NCI-H69 (cell line): ENCODE data around the gene RXRG.
A peak's percentile ranks its signal among the peaks of the same experiment; 100 is the strongest.

Experiments used
- DNase-seq: peaks from one replicate; lab custom pipeline; 2025; lab: John Stamatoyannopoulos, UW

Gene RXRG

DNA sequence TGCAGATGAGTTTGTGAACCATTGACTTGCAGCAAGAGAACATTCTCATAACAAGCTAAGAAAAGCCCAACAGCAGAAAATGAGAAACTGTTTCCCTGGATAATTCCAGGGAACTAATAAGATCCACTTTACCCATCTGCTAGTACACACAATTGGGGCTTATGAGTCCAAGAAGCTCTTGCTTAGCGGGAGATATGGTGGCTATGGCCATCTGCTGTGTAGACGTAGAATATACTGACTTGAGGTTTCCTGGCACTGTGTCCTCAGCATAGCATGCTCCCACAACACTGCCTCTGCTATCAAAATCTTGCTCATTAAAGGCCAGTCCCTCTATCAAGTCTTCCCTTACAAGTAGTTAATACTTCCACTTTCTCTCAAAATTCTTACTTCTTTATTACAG lies 6.8 kb upstream of the RXRG start:
- DNase-seq = peak; percentile 11

DNA sequence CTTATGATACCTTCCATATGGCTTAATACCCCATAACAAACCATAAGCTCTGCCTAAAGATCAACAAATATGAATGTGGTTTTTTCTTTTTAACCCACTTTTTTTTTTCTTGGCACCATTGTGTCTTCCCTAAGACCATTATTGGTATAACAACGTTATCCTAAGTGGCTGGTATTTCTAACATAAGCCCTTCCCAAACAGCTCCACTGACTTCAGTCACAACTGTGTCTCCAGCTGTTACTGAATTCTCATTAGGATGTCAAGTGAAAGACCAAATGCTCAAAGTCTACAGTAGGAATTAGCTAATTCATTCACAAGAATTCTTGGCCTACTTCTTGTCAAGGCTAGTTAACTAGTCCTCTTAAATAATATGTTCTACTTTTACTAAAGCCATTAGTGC lies 4.2 kb upstream of the RXRG start:
- DNase-seq = no peak

DNA sequence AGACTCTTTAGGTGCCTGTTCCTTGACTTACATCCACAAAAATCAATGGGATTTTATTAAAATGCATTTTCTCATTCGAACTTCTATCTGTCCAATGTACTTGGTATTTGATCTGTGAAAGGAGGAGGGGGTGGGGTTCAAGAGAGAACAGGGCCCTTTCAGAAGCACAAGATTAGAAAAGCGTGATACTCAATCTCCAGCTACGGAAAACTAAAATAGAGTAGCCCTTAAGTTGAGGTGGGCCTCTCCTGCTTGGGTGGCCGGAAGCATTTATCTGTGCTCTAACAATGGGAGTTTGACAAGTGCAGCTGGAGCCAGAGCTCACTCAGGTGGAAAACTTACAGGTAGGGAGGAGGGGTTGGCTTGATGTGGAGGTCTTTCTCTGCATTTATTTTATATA lies 462 bp upstream of the RXRG start:
- DNase-seq = peak; percentile 60

DNA sequence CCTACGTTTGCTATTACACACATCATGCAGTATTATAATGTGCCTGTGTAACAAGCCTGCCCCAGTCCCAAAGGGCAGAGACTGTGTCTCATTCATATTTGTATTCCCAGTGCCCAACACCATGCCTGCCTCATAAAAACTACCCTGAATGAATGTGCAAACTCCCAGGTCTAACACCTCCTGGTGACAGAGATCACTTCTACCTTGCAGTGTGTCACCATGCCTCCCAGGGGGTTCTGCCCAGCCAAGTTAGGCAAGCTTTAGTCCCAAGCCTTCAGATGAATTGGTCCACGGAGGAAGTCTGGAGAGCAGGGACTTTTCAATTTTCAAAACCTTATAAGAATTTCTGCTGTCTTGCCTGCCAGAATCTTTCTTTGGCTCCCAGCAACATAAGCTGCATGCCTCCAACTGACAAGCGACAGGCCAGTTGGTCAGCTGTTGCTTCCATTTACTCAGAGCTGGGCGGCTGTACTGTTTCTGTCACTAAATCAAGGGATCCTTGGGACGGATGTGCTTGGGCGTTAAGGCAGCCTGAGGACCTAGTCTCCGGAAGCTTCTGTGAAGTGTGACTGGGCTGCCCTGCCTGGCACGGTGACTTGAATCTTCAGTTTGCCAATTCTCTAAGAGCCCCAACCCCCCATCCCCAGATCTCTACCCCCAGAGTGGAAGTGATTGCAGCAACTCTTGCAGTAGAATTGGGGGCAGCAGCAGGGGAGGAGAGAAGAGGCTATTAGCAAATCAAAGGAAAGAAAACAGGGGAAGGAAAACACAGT lies 1.2 kb downstream of the RXRG start:
- DNase-seq = peak; percentile 78

DNA sequence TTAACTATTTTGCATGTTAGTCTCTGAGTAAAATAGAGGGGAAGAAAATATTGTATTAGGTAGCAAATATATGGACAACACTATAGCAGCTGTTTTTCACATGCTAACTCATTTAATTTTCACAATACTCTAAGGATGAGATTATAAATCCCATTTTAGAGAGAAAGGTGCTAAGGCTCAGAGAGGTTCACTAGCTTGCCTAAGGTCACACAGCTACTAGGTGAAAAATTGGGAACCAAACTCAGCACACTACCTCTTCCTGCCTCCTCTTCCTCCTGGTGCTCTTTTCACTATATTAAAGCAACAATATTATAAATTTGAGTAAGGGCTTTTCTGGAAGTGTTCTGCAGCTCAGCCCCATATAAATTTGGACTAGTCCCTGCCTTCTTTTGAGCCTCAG lies 2.3 kb downstream of the RXRG start:
- no peak for DNase-seq

DNA sequence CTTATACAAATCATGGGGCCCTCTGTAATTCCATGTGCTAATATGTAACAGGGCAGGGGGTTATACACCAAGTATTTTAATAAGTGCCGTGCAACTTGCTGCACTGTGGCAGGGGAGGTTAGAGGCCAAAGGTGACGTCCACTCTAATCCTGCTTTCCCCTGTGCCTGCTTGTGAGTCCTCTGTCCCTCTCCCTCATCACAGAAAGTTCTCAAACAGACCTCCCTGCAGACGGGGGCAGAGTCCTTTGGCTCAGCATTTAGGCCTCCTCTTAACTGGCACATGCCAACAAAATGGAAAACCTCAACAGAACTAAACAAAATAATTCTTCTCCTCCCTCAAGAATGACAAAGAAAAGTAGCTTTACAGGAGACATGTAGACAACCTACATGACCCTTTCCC lies 2.9 kb downstream of the RXRG start:
- no peak for DNase-seq

DNA sequence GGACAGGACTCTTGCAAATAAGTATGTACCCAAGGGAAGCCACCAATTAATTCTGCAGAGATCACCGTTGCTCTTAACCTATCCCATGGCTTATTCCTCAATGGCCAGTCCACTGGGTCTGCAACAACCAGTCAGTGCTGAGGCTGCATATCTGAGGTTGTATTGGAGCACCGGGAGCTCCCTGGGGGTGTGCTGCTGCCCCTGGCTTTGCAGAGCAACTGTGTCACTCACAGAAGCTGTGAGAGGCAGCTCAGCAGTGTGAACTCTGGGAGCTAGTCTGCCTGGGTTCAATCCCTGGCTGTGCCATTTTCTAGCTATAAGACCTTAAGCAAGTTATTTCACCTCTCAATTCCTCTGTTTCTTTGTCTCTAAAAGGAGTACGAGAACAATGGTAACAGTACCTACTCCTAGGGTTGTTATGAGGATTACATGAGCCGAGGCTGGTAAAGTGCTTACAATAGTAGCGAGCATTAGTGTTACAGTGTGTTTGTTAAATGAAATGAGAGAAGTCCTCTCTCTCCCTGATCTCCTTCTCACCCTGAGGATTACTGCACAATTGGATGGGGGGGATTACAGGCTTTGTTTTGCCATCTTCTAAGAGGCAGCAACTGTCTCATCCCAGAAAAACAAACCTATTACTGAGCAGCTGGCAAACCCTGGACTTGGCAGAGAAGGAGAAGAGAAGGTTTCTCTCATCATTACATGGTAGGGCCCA lies 3.6 kb downstream of the RXRG start:
- peak; percentile 18 for DNase-seq

DNA sequence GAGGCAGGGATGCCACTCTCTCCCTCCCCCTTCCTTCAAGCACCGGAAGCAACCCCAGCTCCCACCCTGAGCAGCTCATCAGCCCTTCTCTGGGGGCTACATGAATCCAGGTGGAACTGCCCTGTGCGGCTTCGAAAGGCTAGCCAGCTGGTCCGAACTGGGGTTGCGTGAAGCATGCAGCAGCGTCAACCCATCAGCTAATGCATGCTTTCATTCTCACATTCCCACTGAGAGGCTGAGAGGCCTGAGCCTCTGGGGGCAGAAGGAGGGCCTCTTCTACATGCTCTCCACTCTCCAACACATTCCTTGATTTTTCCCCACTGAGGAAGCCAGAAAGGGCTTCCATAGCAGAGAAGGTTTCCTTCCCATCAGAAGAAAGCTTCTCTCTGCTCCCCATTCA lies 5.6 kb downstream of the RXRG start:
- DNase-seq = peak; percentile 22

DNA sequence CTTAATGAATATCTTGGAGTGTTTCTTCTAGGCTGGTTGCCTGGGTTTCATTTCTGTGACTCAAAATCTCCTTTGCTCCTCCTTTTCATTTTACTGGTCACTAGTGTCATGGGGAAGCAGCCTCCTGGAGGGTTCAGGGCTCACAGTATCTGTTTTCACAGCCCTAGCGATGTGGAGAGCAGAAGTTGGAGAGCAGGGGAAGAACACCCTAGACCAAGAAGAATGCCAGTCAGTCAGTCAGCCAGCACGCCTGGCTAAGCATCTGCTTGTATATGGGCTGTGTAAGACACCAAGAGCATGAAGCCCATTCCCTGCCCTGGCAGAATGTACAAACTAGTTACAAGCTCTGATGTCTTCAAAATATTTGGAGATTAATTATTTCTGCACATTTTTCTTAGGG lies 7.9 kb downstream of the RXRG start:
- no peak for DNase-seq

DNA sequence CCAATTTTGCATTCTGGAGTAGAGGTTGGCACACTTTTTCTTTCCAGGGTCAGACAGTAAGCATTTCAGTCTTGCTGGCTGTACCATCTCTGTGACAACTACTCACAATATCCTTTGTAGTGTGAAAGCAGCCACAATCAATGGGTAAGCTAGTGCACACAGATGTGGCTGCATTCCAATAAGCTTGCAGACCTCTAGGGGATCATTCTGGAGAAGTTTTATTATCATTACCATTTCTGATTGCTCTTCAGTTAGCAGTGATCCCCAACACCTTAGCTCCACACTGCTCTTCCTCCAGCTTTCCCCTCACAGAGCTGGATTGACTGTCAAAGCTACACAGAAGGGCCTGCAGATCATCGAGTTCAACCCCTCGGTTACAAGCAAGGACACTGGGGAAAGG lies 9.1 kb downstream of the RXRG start:
- DNase-seq = no peak

DNA sequence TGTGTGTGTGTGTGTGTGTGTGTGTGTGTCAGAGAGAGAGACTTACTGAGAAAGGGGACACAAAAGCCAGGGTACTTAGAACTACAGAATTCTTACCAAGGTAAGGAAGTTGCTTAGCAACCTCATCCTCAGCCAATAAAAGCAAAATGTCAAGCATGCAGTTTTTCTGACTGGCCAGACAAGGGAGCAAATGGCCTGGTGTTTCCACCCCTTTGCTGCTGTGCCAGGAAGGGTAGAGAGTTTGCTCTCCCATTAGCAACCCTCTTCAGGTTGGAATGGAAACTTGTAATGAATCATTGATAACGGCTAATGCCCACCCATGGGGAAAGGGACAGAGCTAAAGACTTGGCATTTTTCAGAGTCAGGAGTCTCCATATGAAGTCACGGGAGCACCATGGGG lies 10.6 kb downstream of the RXRG start:
- peak; percentile 66 for DNase-seq

DNA sequence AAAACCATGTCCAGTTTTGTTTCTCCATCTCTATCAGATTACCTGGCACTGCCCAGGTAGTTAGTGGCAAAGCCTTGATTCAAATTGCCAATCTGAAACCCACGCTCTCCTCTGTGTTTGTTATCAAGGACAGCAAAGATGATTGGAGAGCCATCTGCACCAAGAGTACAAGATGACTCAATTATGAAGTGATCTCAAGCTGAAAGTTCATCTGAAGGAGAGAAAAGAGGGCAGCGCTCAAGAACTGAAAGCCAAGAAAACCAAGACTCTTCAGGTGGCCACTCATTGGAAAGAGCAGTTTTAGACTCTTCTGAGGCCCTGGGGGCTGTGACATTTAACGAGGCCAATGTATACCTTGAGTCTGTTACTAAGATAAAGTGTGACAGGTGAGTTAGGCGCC lies 13.8 kb downstream of the RXRG start:
- DNase-seq = no peak

DNA sequence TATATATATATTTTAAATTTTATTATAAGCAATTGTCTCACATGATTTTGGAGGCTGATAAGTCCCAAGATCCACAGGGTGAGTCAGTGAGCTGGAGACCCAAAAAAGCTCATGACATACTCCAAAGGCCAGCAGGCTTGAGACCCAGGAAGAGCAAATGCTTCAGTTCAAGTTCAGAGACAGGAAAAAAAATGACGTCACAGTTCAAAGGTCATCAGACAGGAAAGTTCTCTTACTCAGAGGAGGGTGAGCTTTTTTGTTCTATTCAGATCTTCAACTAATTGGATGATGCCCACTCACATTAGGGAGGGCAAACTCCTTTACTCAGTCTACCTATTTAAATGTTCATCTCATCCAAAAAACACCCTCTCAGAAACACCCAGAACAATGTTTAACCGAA lies 18.2 kb downstream of the RXRG start:
- DNase-seq = no peak

DNA sequence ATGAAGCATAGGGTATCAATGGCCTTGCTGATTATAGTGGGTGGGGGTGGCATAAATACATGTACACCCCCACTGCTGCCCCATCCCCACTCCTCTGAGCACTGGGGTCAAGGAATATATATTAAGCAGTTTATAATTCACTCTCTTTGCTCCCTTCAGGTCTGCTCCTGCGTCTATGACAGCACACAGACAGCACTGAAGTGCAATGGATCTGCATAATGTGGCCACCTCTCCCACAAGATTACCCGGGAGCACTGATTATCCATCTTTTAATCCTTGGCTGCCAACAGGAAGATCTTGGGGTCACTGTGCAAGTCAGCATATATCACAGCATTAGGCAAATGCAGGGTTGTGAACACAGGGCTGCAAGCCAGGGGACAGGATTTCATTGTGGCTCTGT lies 19.3 kb downstream of the RXRG start:
- no peak for DNase-seq

DNA sequence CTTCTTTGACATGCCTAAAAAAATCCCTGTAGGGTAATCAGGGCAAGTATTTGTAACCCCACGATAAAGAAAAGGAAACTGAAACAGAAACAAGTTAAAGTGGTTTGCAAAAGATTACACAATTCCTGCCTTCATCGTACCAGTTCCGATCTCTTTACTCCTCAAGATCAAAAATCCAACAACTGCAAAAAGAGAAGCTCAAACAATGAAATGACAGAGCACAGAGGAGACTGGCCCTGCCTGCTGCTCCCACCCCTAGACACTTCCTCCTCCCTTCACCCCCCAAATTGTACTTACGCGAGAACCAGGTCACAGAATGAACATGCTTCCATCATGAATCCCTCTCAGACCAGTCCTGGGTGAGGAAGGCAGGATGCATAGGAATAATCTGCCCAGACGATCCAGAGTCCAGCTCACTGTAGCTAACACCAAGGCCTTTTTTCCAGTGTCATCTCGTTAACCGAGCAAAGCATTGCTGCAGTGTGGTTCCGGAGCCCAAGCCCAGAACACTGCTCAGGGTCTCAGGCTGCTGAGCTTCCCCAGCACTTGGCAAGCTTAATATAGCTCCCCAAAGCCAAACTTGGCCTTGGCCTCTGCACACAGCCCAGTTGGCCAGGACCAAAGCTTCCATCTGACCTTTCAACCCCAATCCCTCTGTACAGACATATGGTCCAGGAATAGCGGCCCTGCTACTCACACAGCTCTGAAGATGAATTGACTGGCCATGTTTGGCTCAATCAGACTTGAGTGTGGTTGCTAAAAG lies 20.3 kb downstream of the RXRG start:
- no peak for DNase-seq

DNA sequence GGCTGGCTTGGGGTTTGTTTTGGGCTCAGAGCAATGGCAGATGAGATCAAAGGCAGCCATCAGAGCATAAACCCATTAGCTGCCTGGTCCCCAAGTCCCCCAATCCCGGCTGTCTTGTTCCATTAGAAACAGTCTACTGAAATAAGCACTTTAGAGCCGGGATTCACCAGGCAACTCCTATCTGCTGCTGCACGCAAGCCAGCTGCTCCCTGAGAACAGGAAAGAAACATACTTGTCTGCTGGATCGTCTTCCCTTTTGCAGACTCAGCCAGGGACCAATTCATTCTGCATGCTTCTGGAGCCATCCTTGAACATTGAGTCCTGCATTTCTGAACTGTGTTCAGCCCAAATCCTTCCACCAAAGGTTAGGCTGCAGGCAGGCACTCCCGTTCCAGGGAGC lies 21.8 kb downstream of the RXRG start:
- DNase-seq = no peak

DNA sequence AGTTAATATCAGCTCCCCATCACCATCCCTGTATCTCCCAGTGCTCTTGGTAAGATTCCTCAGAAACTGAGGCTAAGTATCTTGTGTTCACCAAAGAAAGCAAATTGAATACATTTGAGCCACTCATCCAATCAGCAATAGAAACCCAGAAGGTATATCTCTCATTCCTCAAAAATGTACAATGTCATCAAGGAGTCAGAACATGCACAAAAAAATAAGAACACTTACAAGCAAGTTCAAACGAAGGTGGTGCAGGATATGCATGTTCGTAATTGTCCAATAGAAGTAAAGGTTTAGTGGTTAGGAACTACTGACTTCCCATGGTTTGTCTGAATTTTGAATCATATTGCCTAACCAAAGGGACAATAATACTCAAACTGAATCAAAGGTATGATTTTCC lies 24.3 kb downstream of the RXRG start:
- no peak for DNase-seq

DNA sequence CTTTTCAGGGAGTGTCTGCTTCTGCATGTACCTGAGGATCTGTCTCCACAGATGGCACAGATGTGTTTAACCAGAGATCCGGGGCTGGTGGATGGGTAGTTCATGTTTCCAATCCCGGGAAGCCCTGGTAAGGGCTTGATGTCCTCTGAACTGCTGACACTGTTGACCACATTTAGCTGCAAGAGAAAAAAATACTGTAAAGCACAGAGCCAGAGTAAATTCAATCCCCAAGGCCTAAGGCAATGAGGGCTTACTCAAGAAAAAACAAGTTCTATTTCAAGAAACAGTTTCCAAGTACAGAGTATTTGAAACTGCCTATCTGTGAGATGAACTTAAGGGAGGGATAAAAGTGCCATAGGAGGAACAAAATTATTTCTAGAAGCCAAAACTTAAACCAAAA lies 25.1 kb downstream of the RXRG start:
- DNase-seq = no peak

DNA sequence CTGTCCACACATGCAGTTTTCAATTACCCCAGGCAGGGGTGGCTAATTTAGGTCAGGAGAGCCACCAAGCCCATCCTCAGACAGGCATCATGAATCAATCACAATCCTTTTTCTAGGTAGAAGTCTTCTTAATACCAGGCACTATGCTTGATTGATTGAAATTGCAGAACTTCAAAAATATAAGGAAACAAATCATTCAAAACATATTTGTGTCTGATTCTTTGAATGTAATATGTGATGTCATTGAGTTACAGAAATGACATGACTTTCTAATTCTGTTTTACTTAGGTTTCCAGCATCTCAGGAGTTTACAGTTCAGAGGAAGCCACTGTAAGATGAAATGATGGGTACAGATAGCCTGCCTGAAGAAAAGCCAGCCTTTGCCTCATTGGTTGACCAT lies 26.7 kb downstream of the RXRG start:
- no peak for DNase-seq

DNA sequence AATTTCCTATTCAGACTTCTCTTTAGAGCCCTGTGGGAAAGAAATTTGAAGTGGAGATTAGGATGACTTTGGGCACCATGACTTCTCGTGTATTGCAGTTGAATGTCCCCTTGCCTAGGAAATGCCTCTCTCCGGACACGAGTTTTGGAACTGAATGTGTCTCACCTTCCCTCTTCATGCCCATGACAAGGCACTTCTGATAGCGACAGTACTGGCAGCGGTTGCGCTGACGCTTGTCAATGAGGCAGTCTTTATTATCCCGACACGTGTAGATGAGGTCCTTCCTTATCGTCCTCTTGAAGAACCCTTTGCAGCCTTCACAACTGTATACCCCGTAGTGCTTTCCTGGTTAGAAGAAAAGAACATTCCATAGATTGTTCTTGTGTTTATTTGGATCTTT lies 28.1 kb downstream of the RXRG start:
- DNase-seq = no peak

DNA sequence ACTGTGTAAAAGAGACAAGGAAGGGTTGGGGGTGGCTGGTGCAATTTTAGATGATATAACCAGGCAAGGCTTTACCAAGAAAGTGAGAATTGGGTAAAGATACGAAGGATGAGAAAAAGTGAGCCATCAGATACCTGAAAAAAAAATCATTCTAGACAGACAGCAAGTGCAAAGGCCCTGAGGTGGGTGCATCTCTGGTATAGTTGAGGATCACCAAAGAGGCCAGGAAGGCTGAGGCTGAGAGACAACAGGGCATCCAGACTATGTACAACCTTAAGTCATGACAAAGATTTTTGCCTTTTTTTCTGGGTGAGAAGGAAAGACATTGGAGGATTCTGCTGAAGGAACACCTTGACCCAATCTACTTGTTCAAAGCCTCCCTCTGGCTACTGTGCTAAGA lies 29.9 kb downstream of the RXRG start:
- no peak for DNase-seq

DNA sequence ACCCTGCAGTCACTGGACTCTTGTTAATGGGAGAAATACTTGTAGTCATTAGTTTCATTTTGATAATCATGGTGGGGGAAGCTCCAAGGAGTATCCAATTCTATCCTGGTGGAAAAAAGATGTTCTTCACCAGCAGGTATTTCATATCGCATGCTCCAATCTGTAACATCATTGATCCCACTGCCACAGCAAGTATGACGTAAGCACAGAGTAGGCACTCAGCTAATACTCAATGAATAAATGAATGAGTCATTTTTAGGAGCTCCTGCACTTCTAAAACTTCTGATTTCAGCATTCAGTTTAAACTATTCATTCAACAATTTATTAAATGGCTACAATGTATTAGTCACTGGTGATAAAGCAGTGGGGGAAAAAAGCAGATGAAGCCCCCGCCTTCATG lies 30.3 kb downstream of the RXRG start:
- DNase-seq = no peak

DNA sequence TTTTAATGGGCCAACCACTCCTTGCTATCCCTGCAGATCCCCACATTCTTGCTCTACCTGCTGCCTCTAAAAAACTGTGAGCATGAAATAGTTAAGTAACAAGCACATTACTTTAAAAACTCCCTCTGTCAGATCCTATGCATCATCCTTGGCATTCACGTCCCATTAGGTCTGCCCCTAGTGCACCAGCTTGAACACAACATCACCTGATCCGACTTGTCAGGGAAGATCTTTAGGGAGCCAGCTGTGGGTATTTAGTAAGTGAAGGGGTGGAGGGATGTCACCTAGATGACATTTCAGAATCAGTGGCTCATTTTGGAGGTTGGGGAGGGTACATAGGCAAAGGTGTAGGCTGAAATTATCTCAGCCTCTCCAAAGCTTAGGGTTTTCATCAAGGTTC lies 33.5 kb downstream of the RXRG start:
- DNase-seq = no peak
